Nephron (organoid): ENCODE measurements around the gene C17orf114.

Source experiments
- H3K27ac Mint-ChIP-seq, 3 experiments: 2 replicates each; pipeline ENCODE4 v1.8.0; 2020; ENCODE audit warnings: mixed read lengths in 3 of 3, mild to moderate bottlenecking in 2 of 3, moderate library complexity in 1 of 3
- H3K27me3 Mint-ChIP-seq: 2 replicates; pipeline ENCODE4 v1.8.0; 2021; ENCODE audit warnings: low read depth, mild to moderate bottlenecking, moderate library complexity, mixed read lengths
- H3K36me3 Mint-ChIP-seq: 2 replicates; pipeline ENCODE4 v1.8.0; 2020; ENCODE audit warnings: low read depth, mixed read lengths
- H3K4me1 Mint-ChIP-seq: 2 replicates; pipeline ENCODE4 v1.8.0; 2020; ENCODE audit warnings: mixed read lengths
- H3K4me3 Mint-ChIP-seq, 3 experiments: 2 replicates each; pipeline ENCODE4 v1.8.0; 2020; ENCODE audit warnings: mild to moderate bottlenecking in 3 of 3, mixed read lengths in 3 of 3, moderate library complexity in 2 of 3
- H3K9me3 Mint-ChIP-seq: 2 replicates; pipeline ENCODE4 v1.8.0; 2020; ENCODE audit warnings: mixed read lengths
- CTCF ChIP-seq, 3 experiments: fragments of 200-600 bp; sonication (generic); IDR thresholded peaks; one replicate each; pipeline ENCODE4 v1.5.0; 2021; ENCODE audit warnings: antibody characterized with exemption in 3 of 3; ENCODE audit not compliant: unreplicated experiment in 3 of 3

Gene C17orf114

GRCh38 chr17:4751932-4752331 lies 50.2 kb downstream of the C17orf114 start:
- Mint-ChIP-seq H3K36me3 (no peaks in the 10 kb centered on the region), H3K27me3 (peaks cover 60% of the 10 kb centered on the region)

More at GRCh38 chr17:4751932-4752331, 50.2 kb downstream of the C17orf114 start:
- Mint-ChIP-seq H3K9me3 (no peaks in the 10 kb centered on the region), H3K27ac (no peak overlapping the region), H3K4me1 (no peaks in the 10 kb centered on the region), H3K4me3 (no peak overlapping the region)
- TF ChIP-seq CTCF (IDR thresholded peaks at IDR 0.05; ENCODE audit: unreplicated experiment in 3 of 3) = no peak
